ENCODE measurements around the gene CRISP3. TPM values are rescaled to one million over a fixed set of nuclear protein-coding genes. Genes with fewer than 3 reads are reported as not detected.
"Not testable (repeated sequence)": the region's sequence is repeated elsewhere in the genome, so short reads cannot be mapped to it uniquely, and the experiment has no call there.

Gene CRISP3
- polyA plus RNA-seq, 2 of the 4 experiments (the other 2 are of a cell fraction) = 0.03 TPM; not detected in 1

GRCh38 chr6:49732781-49733180, 11.4 kb downstream of the CRISP3 start (continued):
- TF ChIP-seq MAZ (IDR thresholded peaks at IDR 0.05; ENCODE audit: borderline replicate concordance, low read depth, low read length) = no peak

DNA sequence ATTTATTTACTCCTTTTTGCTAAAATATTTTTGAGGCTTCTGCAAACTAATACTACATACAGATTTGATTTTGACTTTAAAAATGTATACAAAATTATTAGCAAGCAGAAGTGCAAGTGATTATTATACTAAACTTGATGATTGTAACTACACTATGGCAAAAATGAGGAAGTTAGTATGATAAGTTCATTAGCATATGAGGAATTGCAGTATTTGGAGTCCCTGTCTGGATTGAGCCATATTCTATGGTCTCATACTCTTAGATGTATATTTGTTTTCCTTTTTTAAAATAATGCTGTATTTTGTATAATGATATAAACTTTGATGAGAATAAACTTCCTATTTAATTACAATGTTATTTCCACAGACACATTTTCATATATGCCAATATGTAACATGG, 13.9 kb downstream of the CRISP3 start:
- TF ChIP-seq KDM1A (IDR thresholded peaks at IDR 0.05; ENCODE audit: low read depth) = no peak
- TF ChIP-seq TFCP2L1 (CRISPR knock-in tag; IDR thresholded peaks at IDR 0.05) = no peak
- TF ChIP-seq, protein P1, sequence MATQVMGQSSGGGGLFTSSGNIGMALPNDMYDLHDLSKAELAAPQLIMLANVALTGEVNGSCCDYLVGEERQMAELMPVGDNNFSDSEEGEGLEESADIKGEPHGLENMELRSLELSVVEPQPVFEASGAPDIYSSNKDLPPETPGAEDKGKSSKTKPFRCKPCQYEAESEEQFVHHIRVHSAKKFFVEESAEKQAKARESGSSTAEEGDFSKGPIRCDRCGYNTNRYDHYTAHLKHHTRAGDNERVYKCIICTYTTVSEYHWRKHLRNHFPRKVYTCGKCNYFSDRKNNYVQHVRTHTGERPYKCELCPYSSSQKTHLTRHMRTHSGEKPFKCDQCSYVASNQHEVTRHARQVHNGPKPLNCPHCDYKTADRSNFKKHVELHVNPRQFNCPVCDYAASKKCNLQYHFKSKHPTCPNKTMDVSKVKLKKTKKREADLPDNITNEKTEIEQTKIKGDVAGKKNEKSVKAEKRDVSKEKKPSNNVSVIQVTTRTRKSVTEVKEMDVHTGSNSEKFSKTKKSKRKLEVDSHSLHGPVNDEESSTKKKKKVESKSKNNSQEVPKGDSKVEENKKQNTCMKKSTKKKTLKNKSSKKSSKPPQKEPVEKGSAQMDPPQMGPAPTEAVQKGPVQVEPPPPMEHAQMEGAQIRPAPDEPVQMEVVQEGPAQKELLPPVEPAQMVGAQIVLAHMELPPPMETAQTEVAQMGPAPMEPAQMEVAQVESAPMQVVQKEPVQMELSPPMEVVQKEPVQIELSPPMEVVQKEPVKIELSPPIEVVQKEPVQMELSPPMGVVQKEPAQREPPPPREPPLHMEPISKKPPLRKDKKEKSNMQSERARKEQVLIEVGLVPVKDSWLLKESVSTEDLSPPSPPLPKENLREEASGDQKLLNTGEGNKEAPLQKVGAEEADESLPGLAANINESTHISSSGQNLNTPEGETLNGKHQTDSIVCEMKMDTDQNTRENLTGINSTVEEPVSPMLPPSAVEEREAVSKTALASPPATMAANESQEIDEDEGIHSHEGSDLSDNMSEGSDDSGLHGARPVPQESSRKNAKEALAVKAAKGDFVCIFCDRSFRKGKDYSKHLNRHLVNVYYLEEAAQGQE (IDR thresholded peaks at IDR 0.05) = no peak
- TF ChIP-seq EP300 (IDR thresholded peaks at IDR 0.05) = no peak
- TF ChIP-seq NPAS2 (CRISPR knock-in tag; IDR thresholded peaks at IDR 0.05; ENCODE audit: borderline replicate concordance) = no peak
- no peak for TF ChIP-seq EHMT2 (IDR thresholded peaks at IDR 0.05; ENCODE audit: low read depth)
- TF ChIP-seq CBX2 (IDR thresholded peaks at IDR 0.05; ENCODE audit: borderline replicate concordance, low read depth) = no peak
- no peak for TF ChIP-seq HOXA7 (CRISPR knock-in tag; IDR thresholded peaks at IDR 0.05)
- no peak for TF ChIP-seq HES2 (IDR thresholded peaks at IDR 0.05)
- TF ChIP-seq TP53 (CRISPR knock-in tag; IDR thresholded peaks at IDR 0.05) = no peak
- no peak for TF ChIP-seq EHF (CRISPR knock-in tag; IDR thresholded peaks at IDR 0.05)
- no peak for TF ChIP-seq ZFP36 (IDR thresholded peaks at IDR 0.05; ENCODE audit: borderline replicate concordance, partially characterized antibody)
- no peak for TF ChIP-seq FOXS1 (CRISPR knock-in tag; IDR thresholded peaks at IDR 0.05)
- no peak for TF ChIP-seq NFE2L2 (conservative IDR thresholded peaks at IDR 0.05; ENCODE audit: low read length)
- TF ChIP-seq BCL3 (IDR thresholded peaks at IDR 0.05) = no peak
- TF ChIP-seq CHD2 (IDR thresholded peaks at IDR 0.05; ENCODE audit: low read length, partially characterized antibody) = no peak
- TF ChIP-seq ZNF302 (CRISPR knock-in tag; IDR thresholded peaks at IDR 0.05) = no peak
- no peak for TF ChIP-seq PHF8 (IDR thresholded peaks at IDR 0.05; ENCODE audit: borderline replicate concordance, low read depth)
- no peak for TF ChIP-seq NR3C1 (IDR thresholded peaks at IDR 0.05)
- TF ChIP-seq SMC3 (IDR thresholded peaks at IDR 0.05) = no peak
- Histone ChIP-seq H3K4me3 (no peak overlapping the region), H3K4me2 (no peak overlapping the region), H3K27ac (no peak overlapping the region), H3K9me3 (no peaks in the 10 kb centered on the region), H3K4me1 (no peaks in the 10 kb centered on the region)
- no peak for ATAC-seq
- ChIA-PET POLR2A (no interaction called here), CTCF (no interaction called here)
- no peak for DNase-seq (ENCODE audit: low read depth in 1 of 2, low spot score in 1 of 2)
- no peak for FAIRE-seq

DNA sequence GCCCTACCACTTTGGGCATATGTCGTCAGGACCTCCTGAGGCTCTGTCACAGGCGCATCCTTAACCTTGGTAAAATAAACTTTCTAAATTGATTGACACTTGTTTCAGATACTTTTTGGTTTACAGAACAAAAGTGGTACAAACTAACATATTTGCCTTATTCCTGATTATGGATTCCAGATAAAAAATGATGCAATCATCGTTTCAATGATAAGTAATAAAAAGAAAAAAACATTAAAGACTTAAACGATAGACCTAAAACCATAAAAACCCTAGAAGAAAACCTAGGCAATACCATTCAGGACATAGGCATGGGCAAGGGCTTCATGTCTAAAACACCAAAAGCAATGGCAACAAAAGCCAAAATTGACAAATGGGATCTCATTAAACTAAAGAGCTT, 20.3 kb downstream of the CRISP3 start:
- H3K4me3 ChIP-seq; CTCF ChIA-PET; H3K27ac ChIP-seq; H3K4me1 ChIP-seq; FAIRE-seq; H3K9me3 ChIP-seq; ATAC-seq; DNase-seq (ENCODE audit: low read depth in 1 of 2, low spot score in 1 of 2); H3K4me2 ChIP-seq; POLR2A ChIA-PET: not testable (repeated sequence)
- 11% methylated on average over 4 of the region's 4 CpGs for WGBS (ENCODE audit: missing lambda C conversion rate)

Measured in A549 (cell line).